Right lobe of liver (tissue), 4 donors: Measurements from ENCODE around the gene SSR4.

Experiments
- POLR2A ChIP-seq: fragments of 450-650 bp; IDR thresholded peaks from one replicate; pipeline ENCODE4 v1.6.1; 2017; ENCODE audit warnings: antibody characterized with exemption, mild to moderate bottlenecking
- TF ChIP-seq, protein P1 (sequence below), 4 donors: fragments of 200-600 bp in 3 of 4; fragments of 450-650 bp in 1 of 4; IDR thresholded peaks; one replicate each; pipeline versions ENCODE4 v1.5.1 to v1.8.0; 2016 to 2022; ENCODE audit warnings: antibody characterized with exemption in 4 of 4, mild to moderate bottlenecking in 2 of 4
- donor health status: DM: no; HTN: no; CAD: no.
- donor health status: DM: no; HTN: no; CAD: no.
- donor health status: DM: no; HTN: yes; CAD: no.

DNA sequence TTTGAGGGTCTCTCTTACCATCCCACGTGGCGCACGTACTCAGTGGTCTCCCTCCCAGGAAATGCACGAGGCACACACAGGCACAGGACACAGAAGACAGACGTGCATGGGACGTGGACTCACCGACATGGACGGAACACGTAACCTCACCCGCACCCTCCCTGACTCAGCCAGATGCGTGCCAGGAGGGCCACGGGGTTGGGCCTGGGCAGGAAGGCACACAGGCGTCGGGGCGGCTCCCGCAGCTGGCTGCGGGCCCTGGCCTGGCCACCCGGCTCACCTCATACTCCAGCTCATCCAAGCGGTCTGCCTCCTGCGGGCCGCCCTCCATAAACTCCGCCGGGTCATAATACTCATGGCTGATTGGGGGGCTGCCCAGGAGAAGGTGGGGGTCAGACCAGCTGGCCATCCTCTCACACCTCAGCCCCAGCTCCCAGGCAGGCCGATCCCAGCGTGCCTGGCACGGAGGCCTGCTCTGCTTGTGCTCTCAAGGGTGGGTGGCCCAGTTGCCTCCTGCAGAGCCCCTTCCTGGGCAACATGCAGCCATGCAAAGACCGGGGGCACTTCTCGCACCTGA is 12.6 kb downstream of the SSR4 start:
- TF ChIP-seq, protein P1, sequence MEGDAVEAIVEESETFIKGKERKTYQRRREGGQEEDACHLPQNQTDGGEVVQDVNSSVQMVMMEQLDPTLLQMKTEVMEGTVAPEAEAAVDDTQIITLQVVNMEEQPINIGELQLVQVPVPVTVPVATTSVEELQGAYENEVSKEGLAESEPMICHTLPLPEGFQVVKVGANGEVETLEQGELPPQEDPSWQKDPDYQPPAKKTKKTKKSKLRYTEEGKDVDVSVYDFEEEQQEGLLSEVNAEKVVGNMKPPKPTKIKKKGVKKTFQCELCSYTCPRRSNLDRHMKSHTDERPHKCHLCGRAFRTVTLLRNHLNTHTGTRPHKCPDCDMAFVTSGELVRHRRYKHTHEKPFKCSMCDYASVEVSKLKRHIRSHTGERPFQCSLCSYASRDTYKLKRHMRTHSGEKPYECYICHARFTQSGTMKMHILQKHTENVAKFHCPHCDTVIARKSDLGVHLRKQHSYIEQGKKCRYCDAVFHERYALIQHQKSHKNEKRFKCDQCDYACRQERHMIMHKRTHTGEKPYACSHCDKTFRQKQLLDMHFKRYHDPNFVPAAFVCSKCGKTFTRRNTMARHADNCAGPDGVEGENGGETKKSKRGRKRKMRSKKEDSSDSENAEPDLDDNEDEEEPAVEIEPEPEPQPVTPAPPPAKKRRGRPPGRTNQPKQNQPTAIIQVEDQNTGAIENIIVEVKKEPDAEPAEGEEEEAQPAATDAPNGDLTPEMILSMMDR (IDR thresholded peaks at IDR 0.05): no peak
- no peak for TF ChIP-seq POLR2A
